ENCODE measurements around the gene POC1A.

DNA sequence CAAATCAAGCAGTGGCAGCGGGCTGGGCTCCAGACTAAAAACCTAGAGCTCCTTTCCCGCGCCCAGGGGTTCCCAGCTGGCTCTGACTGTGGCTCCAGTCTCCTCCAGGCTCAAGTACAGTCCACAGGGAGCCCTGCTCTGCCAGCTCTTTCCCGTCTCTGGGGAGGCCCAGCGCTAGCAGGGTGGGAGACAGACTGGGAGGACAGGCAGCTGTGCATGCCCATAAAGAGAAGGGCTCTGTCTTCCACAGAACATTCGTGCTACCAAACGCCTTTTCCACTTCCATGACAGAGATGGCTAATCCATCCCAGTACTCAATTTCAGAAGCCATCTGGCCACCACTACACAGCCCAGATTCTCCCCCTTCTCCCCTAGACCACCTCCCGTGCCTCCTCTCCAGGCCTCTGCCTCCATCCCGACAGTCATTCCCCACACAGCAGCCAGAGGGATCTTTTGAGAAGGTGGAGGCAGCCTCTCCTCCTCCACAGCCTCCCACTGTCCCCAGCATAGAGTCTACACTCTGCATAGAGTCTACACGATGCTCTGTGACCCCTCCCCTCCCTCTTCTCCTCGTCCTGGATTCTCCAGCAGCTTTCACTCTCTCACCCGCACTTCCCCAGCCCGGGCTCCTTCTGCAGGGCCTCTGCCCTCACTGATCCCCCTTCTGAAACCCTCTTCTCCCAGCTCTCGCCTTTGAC is 91.0 kb downstream of the POC1A start:
- TF ChIP-seq CTCF (conservative IDR thresholded peaks at IDR 0.05) (no peak), ZFX (IDR thresholded peaks at IDR 0.05) (no peak)

Measured in C4-2B (cell line).